Spinal cord (tissue), 10 donors: ENCODE data around the gene ATOH8. TPM values are rescaled to one million over a fixed set of nuclear protein-coding genes. Genes with fewer than 3 reads are reported as not detected.

Source experiments
- DNase-seq, 6 donors: peaks; one replicate each; pipeline versions ENCODE4 v3.0.0 to v3.0.0-alpha.2; 2013 to 2015; ENCODE audit warnings: low spot score in 6 of 6, low read depth in 4 of 6
- H3K27ac ChIP-seq: one replicate; pipeline ENCODE4 v1.5.1; 2013; ENCODE audit warnings: low read depth, low read length, control low read depth
- H3K27me3 ChIP-seq: one replicate; pipeline ENCODE4 v1.6.1; 2013; ENCODE audit warnings: low read length; ENCODE audit not compliant: control insufficient read depth, insufficient read depth
- H3K36me3 ChIP-seq: one replicate; pipeline ENCODE4 v1.6.1; 2013; ENCODE audit warnings: low read length; ENCODE audit not compliant: control insufficient read depth, insufficient read depth
- H3K4me1 ChIP-seq: one replicate; pipeline ENCODE4 v1.6.1; 2013; ENCODE audit warnings: low read length; ENCODE audit not compliant: control insufficient read depth, insufficient read depth
- H3K4me3 ChIP-seq: one replicate; pipeline ENCODE4 v1.5.1; 2013; ENCODE audit warnings: low read depth, low read length, control low read depth
- H3K9me3 ChIP-seq: one replicate; pipeline ENCODE4 v1.6.1; 2013; ENCODE audit warnings: low read length; ENCODE audit not compliant: control insufficient read depth, insufficient read depth
- WGBS: methylation state at CpG from one replicate; pipeline ENCODE4 v1.1.5; 2013; ENCODE audit warnings: missing lambda C conversion rate; ENCODE audit not compliant: insufficient coverage; 5-methylcytosine and 5-hydroxymethylcytosine counted together
- polyA plus RNA-seq, 2 donors: library from polyadenylated mRNA; unstranded; fragments of 120-200 nt; gene quantifications; one replicate each; pipeline ENCODE4 v1.2.1, GENCODE V29; 2013; ENCODE audit not compliant: insufficient read length in 2 of 2
- total RNA-seq, 2 donors: library from RNA; depleted of rRNA in 1 of 2; stranded (reverse); fragments of 120-200 nt in 1 of 2; fragments of >200 nt in 1 of 2; gene quantifications; one replicate each; pipeline versions ENCODE4 v1.2.3 to v1.2.4, GENCODE V29; 2013 to 2014
- donor health status: healthy.

ATOH8 gene
- total and polyA plus RNA-seq, 4 donors, result 5.8 to 25.8 (median 15.2) TPM

- H3K4me3 ChIP-seq, result no peak overlapping the region
- H3K36me3 ChIP-seq, result peaks cover 24% of the 10 kb centered on the region
- H3K27me3 ChIP-seq, result peaks cover 2% of the 10 kb centered on the region
- 95% methylated on average over 6 of the region's 6 CpGs for WGBS
- H3K27ac ChIP-seq, result no peak overlapping the region
- H3K9me3 ChIP-seq, result no peaks in the 10 kb centered on the region
- no peak for DNase-seq
- peaks cover 73% of the 10 kb centered on the region for H3K4me1 ChIP-seq
Measured at GRCh38 chr2:85787981-85788340, 34.2 kb downstream of the ATOH8 start.

- no peak for DNase-seq
- H3K9me3 ChIP-seq, result no peaks in the 10 kb centered on the region
- H3K27me3 ChIP-seq, result peaks cover 2% of the 10 kb centered on the region
- no peak overlapping the region for H3K27ac ChIP-seq
- H3K36me3 ChIP-seq, result peaks cover 24% of the 10 kb centered on the region
- WGBS, result 69% methylated on average over 3 of the region's 3 CpGs
- H3K4me3 ChIP-seq, result no peak overlapping the region
- H3K4me1 ChIP-seq, result peaks cover 75% of the 10 kb centered on the region
Measured at GRCh38 chr2:85788603-85789002, 34.8 kb downstream of the ATOH8 start.

GRCh38 chr2:85789271-85789670 is 35.5 kb downstream of the ATOH8 start:
- H3K36me3 ChIP-seq, result peaks cover 24% of the 10 kb centered on the region
- DNase-seq, result no peak
- H3K27ac ChIP-seq, result no peak overlapping the region
- 86% methylated on average over 4 of the region's 5 CpGs for WGBS
- H3K27me3 ChIP-seq, result peaks cover 2% of the 10 kb centered on the region
- no peak overlapping the region for H3K4me3 ChIP-seq
- H3K9me3 ChIP-seq, result no peaks in the 10 kb centered on the region
- H3K4me1 ChIP-seq, result peaks cover 70% of the 10 kb centered on the region

- Histone ChIP-seq H3K27ac (no peak overlapping the region), H3K4me1 (peaks cover 70% of the 10 kb centered on the region), H3K4me3 (no peak overlapping the region), H3K36me3 (peaks cover 24% of the 10 kb centered on the region), H3K27me3 (peaks cover 2% of the 10 kb centered on the region), H3K9me3 (no peaks in the 10 kb centered on the region)
- no peak for DNase-seq
- WGBS, result 81% methylated on average over 4 of the region's 4 CpGs
Measured at GRCh38 chr2:85790032-85790431, 36.2 kb downstream of the ATOH8 start.

GRCh38 chr2:85790499-85791188 is 36.9 kb downstream of the ATOH8 start:
- 19% methylated on average over 9 of the region's 12 CpGs for WGBS
- Histone ChIP-seq H3K36me3 (peaks cover 20% of the 10 kb centered on the region), H3K27ac (peak overlapping the region; percentile 10), H3K9me3 (no peaks in the 10 kb centered on the region), H3K27me3 (peaks cover 2% of the 10 kb centered on the region), H3K4me1 (peaks cover 70% of the 10 kb centered on the region), H3K4me3 (no peak overlapping the region)
- peak in 2 of 6 donors; percentile 65 for DNase-seq

- WGBS, result 86% methylated on average over 22 of the region's 22 CpGs
- Histone ChIP-seq H3K36me3 (peaks cover 13% of the 10 kb centered on the region), H3K27me3 (peaks cover 2% of the 10 kb centered on the region), H3K4me3 (no peak overlapping the region), H3K9me3 (no peaks in the 10 kb centered on the region), H3K27ac (no peak overlapping the region), H3K4me1 (peaks cover 75% of the 10 kb centered on the region)
- DNase-seq, result no peak
Measured at GRCh38 chr2:85791704-85792565, 38.1 kb downstream of the ATOH8 start.

GRCh38 chr2:85792783-85793441 is 39.1 kb downstream of the ATOH8 start:
- no peak for DNase-seq
- 51% methylated on average over 8 of the region's 8 CpGs for WGBS
- Histone ChIP-seq H3K4me1 (peaks cover 79% of the 10 kb centered on the region), H3K9me3 (no peaks in the 10 kb centered on the region), H3K4me3 (no peak overlapping the region), H3K27me3 (peaks cover 2% of the 10 kb centered on the region), H3K27ac (no peak overlapping the region), H3K36me3 (peaks cover 4% of the 10 kb centered on the region)

GRCh38 chr2:85793584-85793983 is 39.8 kb downstream of the ATOH8 start:
- no peak overlapping the region for H3K4me3 ChIP-seq
- DNase-seq, result no peak
- WGBS, result no CpG with 5 or more reads among the region's 4 CpGs
- no peak overlapping the region for H3K27ac ChIP-seq
- H3K36me3 ChIP-seq, result peaks cover 2% of the 10 kb centered on the region
- H3K4me1 ChIP-seq, result peaks cover 77% of the 10 kb centered on the region
- H3K9me3 ChIP-seq, result no peaks in the 10 kb centered on the region
- peaks cover 2% of the 10 kb centered on the region for H3K27me3 ChIP-seq

GRCh38 chr2:85794038-85794441 is 40.2 kb downstream of the ATOH8 start:
- Histone ChIP-seq H3K27ac (peak overlapping the region; percentile 3), H3K4me1 (peaks cover 76% of the 10 kb centered on the region), H3K36me3 (peaks cover 2% of the 10 kb centered on the region), H3K9me3 (no peaks in the 10 kb centered on the region), H3K4me3 (no peak overlapping the region), H3K27me3 (peaks cover 2% of the 10 kb centered on the region)
- 17% methylated on average over 1 of the region's 3 CpGs for WGBS
- no peak for DNase-seq
